ENCODE measurements around the gene PAF1. TPM values are rescaled to one million over a fixed set of nuclear protein-coding genes. Genes with fewer than 3 reads are reported as not detected.

The PAF1 gene
- total and polyA plus RNA-seq, 2 of the 13 experiments (the other 11 are each of a cell fraction or from before 2014, with no cell fraction given), result 30.2 to 31.1 TPM

DNA sequence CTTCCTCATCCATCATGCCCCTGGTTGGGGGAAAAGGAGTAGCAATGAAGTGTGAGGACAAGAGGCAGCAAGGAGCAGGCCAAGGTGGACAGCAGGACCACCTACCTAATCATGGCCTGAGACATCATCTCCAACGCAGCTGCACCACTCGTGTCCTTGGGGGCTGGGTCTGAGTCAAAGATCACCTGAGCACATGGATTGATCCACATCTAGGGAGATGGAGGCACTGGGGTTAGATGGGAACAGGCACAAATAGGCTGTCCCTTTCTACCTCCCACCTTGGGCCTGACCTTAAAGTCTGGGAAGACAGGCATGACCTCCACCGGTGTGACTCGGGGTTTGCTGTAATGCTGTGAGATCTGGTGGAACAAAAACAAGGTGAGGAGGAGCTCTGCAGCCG is 2.2 kb downstream of the PAF1 start:
- TF ChIP-seq HNF4G (IDR thresholded peaks at IDR 0.05; ENCODE audit: borderline replicate concordance, low read depth, low read length) (no peak), HNF4G (CRISPR knock-in tag; IDR thresholded peaks at IDR 0.05; ENCODE audit: borderline replicate concordance, low read depth) (no peak), POLR2A (IDR thresholded peaks at IDR 0.05; ENCODE audit: insufficient read depth in 1 of 2, low read depth in 2 of 2, low read length in 2 of 2) (peak in 1 of 2 experiments; percentile 38; a peak in 1 of 4 replicates)
- Histone ChIP-seq H3K9ac (ENCODE audit: insufficient read depth, low read depth, low read length) (no peak overlapping the region), H3K9me3 (ENCODE audit: low read length) (no peaks in the 10 kb centered on the region), H3K79me2 (ENCODE audit: insufficient read depth, low read length) (peaks cover 17% of the 10 kb centered on the region), H3K36me3 (replicated peaks in 1 of 2; ENCODE audit: control insufficient read depth in 1 of 2, insufficient read depth in 2 of 2, low read length in 2 of 2) (peaks cover 10 to 49% of the 10 kb centered on the region in 2 experiments), H4K20me1 (ENCODE audit: insufficient read depth, low read length) (no peaks in the 10 kb centered on the region), H2AFZ (ENCODE audit: low read length) (no peak overlapping the region), H3K27ac (ENCODE audit: extremely low read length, insufficient read depth, low read length) (no peak overlapping the region), H3K27me3 (ENCODE audit: control insufficient read depth in 1 of 2, insufficient read depth in 2 of 2, low read length in 2 of 2) (no peaks in the 10 kb centered on the region), H3K4me2 (ENCODE audit: low read depth, low read length) (no peak overlapping the region), H3K4me1 (ENCODE audit: insufficient read depth, low read length) (peaks cover 22% of the 10 kb centered on the region), H3K4me3 (replicated peaks in 1 of 3; ENCODE audit: insufficient read depth in 1 of 3, low read depth in 2 of 3, low read length in 3 of 3) (no peak overlapping the region)
- CTCF ChIA-PET (ENCODE audit: low intra/inter-chr PET ratio, low total read pairs), result no interaction called here
- DNase-seq (ENCODE audit: low spot score), result no peak
- BruUV-seq (replicated peaks), result no TSS peak
- no peak for FAIRE-seq
- ATAC-seq, result no peak
- WGBS (ENCODE audit: low lambda C conversion rate), result 87% methylated on average over 5 of the region's 5 CpGs
- POLR2A ChIA-PET, result interaction anchor here (1.2 kb wide), 1 partner anchor 11 kb away, joined by 4 read pairs; no protein-coding TSS in a partner anchor
- intact Hi-C loops (cut with micrococcal nuclease; ENCODE audit: unreplicated experiment), result no loop called here
- in situ Hi-C loops (cut with HindIII; ENCODE audit: extremely low pct_ligation_motif_present, low pct_unique_long_range_greater_than_20kb), result no loop called here

DNA sequence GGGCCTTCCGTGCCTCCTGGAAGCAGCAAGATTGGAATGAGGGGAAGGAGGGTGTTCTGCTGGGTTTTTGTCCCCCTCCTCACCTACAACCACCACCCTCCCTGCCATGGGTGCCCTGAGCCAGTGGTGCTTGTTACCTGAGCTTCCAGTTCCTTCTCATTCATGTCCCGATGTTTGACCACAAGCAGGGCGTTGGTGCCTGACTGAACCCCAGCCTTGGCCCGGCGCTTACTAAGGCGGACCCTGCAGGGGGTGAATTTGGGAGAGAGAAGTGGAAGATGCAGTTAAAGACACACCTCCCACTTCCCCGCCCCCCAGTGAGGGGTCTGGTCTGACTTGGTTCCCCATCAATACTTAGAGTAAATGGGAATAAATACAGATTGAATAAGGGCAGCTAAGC is 4.3 kb downstream of the PAF1 start:
- DNase-seq (ENCODE audit: low spot score) (no peak), ATAC-seq (no peak), FAIRE-seq (no peak)
- no peak overlapping the region for H3K27ac ChIP-seq (ENCODE audit: extremely low read length, insufficient read depth, low read length)
- H3K4me2 ChIP-seq (ENCODE audit: low read depth, low read length), result no peak overlapping the region
- H3K4me3 ChIP-seq (replicated peaks in 1 of 3; ENCODE audit: insufficient read depth in 1 of 3, low read depth in 2 of 3, low read length in 3 of 3), result no peak overlapping the region
- ChIA-PET POLR2A (interaction anchor here (0.8 kb wide), 1 partner anchor 49 kb away, joined by 3 read pairs; the partner anchor contains the start of gene RPS16), CTCF (ENCODE audit: low intra/inter-chr PET ratio, low total read pairs) (no interaction called here)
- H3K36me3 ChIP-seq (replicated peaks in 1 of 2; ENCODE audit: control insufficient read depth in 1 of 2, insufficient read depth in 2 of 2, low read length in 2 of 2), result peaks cover 20 to 63% of the 10 kb centered on the region in 2 experiments
- WGBS (ENCODE audit: low lambda C conversion rate), result 98% methylated on average over 7 of the region's 7 CpGs
- intact Hi-C loops (cut with micrococcal nuclease; ENCODE audit: unreplicated experiment), result no loop called here
- H3K79me2 ChIP-seq (ENCODE audit: insufficient read depth, low read length), result peaks cover 12% of the 10 kb centered on the region
- H3K27me3 ChIP-seq (ENCODE audit: control insufficient read depth in 1 of 2, insufficient read depth in 2 of 2, low read length in 2 of 2), result no peaks in the 10 kb centered on the region
- H4K20me1 ChIP-seq (ENCODE audit: insufficient read depth, low read length), result no peaks in the 10 kb centered on the region
- in situ Hi-C loops (cut with HindIII; ENCODE audit: extremely low pct_ligation_motif_present, low pct_unique_long_range_greater_than_20kb), result no loop called here
- H2AFZ ChIP-seq (ENCODE audit: low read length), result no peak overlapping the region
- H3K4me1 ChIP-seq (ENCODE audit: insufficient read depth, low read length), result peaks cover 13% of the 10 kb centered on the region
- H3K9me3 ChIP-seq (ENCODE audit: low read length), result no peaks in the 10 kb centered on the region
- no TSS peak for BruUV-seq (replicated peaks)
- no peak overlapping the region for H3K9ac ChIP-seq (ENCODE audit: insufficient read depth, low read depth, low read length)
- TF ChIP-seq KAT7 (CRISPR knock-in tag; IDR thresholded peaks at IDR 0.05; ENCODE audit: borderline replicate concordance) (no peak), LCORL (IDR thresholded peaks at IDR 0.05) (no peak), LCORL (CRISPR knock-in tag; IDR thresholded peaks at IDR 0.05) (no peak), ZBTB3 (CRISPR knock-in tag; IDR thresholded peaks at IDR 0.05; ENCODE audit: borderline replicate concordance, low read depth) (no peak), DMAP1 (CRISPR knock-in tag; IDR thresholded peaks at IDR 0.05) (no peak), ZNF816 (CRISPR knock-in tag; IDR thresholded peaks at IDR 0.05; ENCODE audit: borderline replicate concordance) (no peak), KMT2B (CRISPR knock-in tag; IDR thresholded peaks at IDR 0.05) (no peak), ZNF451 (CRISPR knock-in tag; IDR thresholded peaks at IDR 0.05) (no peak), HNRNPK (IDR thresholded peaks at IDR 0.05; ENCODE audit: low read depth, low read length, poor library complexity, severe bottlenecking) (no peak), ZC3H4 (CRISPR knock-in tag; IDR thresholded peaks at IDR 0.05; ENCODE audit: borderline replicate concordance) (no peak), CHD2 (IDR thresholded peaks at IDR 0.05; ENCODE audit: low read depth, low read length) (no peak), BCL6 (CRISPR knock-in tag; IDR thresholded peaks at IDR 0.05) (no peak)
- TF ChIP-seq, protein P1, sequence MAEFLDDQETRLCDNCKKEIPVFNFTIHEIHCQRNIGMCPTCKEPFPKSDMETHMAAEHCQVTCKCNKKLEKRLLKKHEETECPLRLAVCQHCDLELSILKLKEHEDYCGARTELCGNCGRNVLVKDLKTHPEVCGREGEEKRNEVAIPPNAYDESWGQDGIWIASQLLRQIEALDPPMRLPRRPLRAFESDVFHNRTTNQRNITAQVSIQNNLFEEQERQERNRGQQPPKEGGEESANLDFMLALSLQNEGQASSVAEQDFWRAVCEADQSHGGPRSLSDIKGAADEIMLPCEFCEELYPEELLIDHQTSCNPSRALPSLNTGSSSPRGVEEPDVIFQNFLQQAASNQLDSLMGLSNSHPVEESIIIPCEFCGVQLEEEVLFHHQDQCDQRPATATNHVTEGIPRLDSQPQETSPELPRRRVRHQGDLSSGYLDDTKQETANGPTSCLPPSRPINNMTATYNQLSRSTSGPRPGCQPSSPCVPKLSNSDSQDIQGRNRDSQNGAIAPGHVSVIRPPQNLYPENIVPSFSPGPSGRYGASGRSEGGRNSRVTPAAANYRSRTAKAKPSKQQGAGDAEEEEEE (CRISPR knock-in tag; IDR thresholded peaks at IDR 0.05; ENCODE audit: borderline replicate concordance), result no peak

Data from HepG2 (cell line).